Suppressor macrophage treated with lipopolysaccharide for 1 hour (primary cell): ENCODE measurements around the gene CAMSAP2.
"Not testable (repeated sequence)": the region's sequence is repeated elsewhere in the genome, so short reads cannot be mapped to it uniquely, and the experiment has no call there.

Source experiments
- DNase-seq, 3 donors: peaks; one replicate each; pipeline ENCODE4 v3.0.0-alpha.2; 2020 to 2022

The CAMSAP2 gene

GRCh38 chr1:200739702-200740570 lies 1.2 kb downstream of the CAMSAP2 start:
- peak in 1 of 3 donors; percentile 21 for DNase-seq

GRCh38 chr1:200740571-200741208 lies 2.0 kb downstream of the CAMSAP2 start:
- DNase-seq, result peak; percentile 34 to 75 (median 74)

- no peak for DNase-seq
Observed at GRCh38 chr1:200741551-200742207, 3.0 kb downstream of the CAMSAP2 start.

- DNase-seq, result no peak
Observed at GRCh38 chr1:200744143-200744542, 5.5 kb downstream of the CAMSAP2 start.

GRCh38 chr1:200749090-200749489 lies 10.4 kb downstream of the CAMSAP2 start:
- DNase-seq, result no peak

GRCh38 chr1:200750749-200751148 lies 12.1 kb downstream of the CAMSAP2 start:
- not testable (repeated sequence) for DNase-seq

GRCh38 chr1:200751717-200752116 lies 13.0 kb downstream of the CAMSAP2 start:
- no peak for DNase-seq

- DNase-seq, result no peak
Observed at GRCh38 chr1:200753650-200754198, 15.0 kb downstream of the CAMSAP2 start.

GRCh38 chr1:200755456-200755855 lies 16.8 kb downstream of the CAMSAP2 start:
- DNase-seq, result no peak

- DNase-seq, result no peak
Observed at GRCh38 chr1:200762089-200762488, 23.4 kb downstream of the CAMSAP2 start.

GRCh38 chr1:200767321-200767720 lies 28.6 kb downstream of the CAMSAP2 start:
- peak; percentile 60 to 76 (median 76) for DNase-seq

GRCh38 chr1:200771625-200772555 lies 33.2 kb downstream of the CAMSAP2 start:
- no peak for DNase-seq

- no peak for DNase-seq
Observed at GRCh38 chr1:200774311-200774710, 35.6 kb downstream of the CAMSAP2 start.

- no peak for DNase-seq
Observed at GRCh38 chr1:200774735-200775444, 36.2 kb downstream of the CAMSAP2 start.

GRCh38 chr1:200775850-200776249 lies 37.2 kb downstream of the CAMSAP2 start:
- DNase-seq, result no peak

GRCh38 chr1:200776949-200777348 lies 38.3 kb downstream of the CAMSAP2 start:
- no peak for DNase-seq

GRCh38 chr1:200778766-200779165 lies 40.1 kb downstream of the CAMSAP2 start:
- no peak for DNase-seq

GRCh38 chr1:200779326-200779725 lies 40.6 kb downstream of the CAMSAP2 start:
- no peak for DNase-seq

GRCh38 chr1:200780545-200781369 lies 42.1 kb downstream of the CAMSAP2 start:
- peak; percentile 43 to 80 (median 55) for DNase-seq

GRCh38 chr1:200783926-200784325 lies 45.2 kb downstream of the CAMSAP2 start:
- DNase-seq, result no peak

- no peak for DNase-seq
Observed at GRCh38 chr1:200784576-200784975, 45.9 kb downstream of the CAMSAP2 start.
